Naive thymus-derived CD8-positive, alpha-beta T cell (primary cell): Measurements from ENCODE around the gene ALK. TPM values are rescaled to one million over a fixed set of nuclear protein-coding genes. Genes with fewer than 3 reads are reported as not detected.

Experiments used
- ATAC-seq, 2 donors: fragments of 150-1000 bp; cut with Tn5 transposase in 1 of 2; sonication (Bioruptor Pico), chemical (Tn5 transposase) in 1 of 2; 1 replicate in 1 of 2; 2 replicates in 1 of 2; pipeline ENCODE4 v1.10.0; 2021; ENCODE audit warnings: mild to moderate bottlenecking in 2 of 2, moderate library complexity in 2 of 2
- POLR2A ChIA-PET: fragments of 350-600 bp; sonication (Branson Sonifier 250); formaldehyde crosslinking; loops from one replicate; lab custom pipeline; 2021; ENCODE audit warnings: antibody characterized with exemption; lab: Charles Lee
- DNase-seq, 10 donors: peaks; one replicate each; pipeline versions ENCODE4 v3.0.0 to v3.0.0-alpha.2; 2020 to 2022
- H3K27ac Mint-ChIP-seq, 10 donors: one replicate each; pipeline ENCODE4 v1.8.0; 2020 to 2022; ENCODE audit warnings: mild to moderate bottlenecking in 10 of 10, mixed read lengths in 10 of 10, moderate library complexity in 4 of 10, inconsistent platforms in 1 of 10
- H3K27me3 Mint-ChIP-seq, 5 donors: one replicate each; pipeline ENCODE4 v1.8.0; 2021 to 2022; ENCODE audit warnings: mixed read lengths in 5 of 5
- H3K36me3 Mint-ChIP-seq, 3 donors: one replicate each; pipeline ENCODE4 v1.8.0; 2020 to 2022; ENCODE audit warnings: mixed read lengths in 3 of 3, mild to moderate bottlenecking in 2 of 3, inconsistent platforms in 1 of 3
- H3K4me1 Mint-ChIP-seq, 4 donors: one replicate each; pipeline ENCODE4 v1.8.0; 2021 to 2022; ENCODE audit warnings: mixed read lengths in 4 of 4
- H3K4me3 Mint-ChIP-seq, 10 donors: one replicate each; pipeline ENCODE4 v1.8.0; 2020 to 2022; ENCODE audit warnings: mild to moderate bottlenecking in 10 of 10, mixed read lengths in 10 of 10, moderate library complexity in 6 of 10, inconsistent platforms in 1 of 10
- H3K9me3 Mint-ChIP-seq, 9 donors: one replicate each; pipeline ENCODE4 v1.8.0; 2020 to 2022; ENCODE audit warnings: mixed read lengths in 9 of 9, mild to moderate bottlenecking in 3 of 9, inconsistent platforms in 1 of 9, moderate library complexity in 1 of 9
- polyA plus RNA-seq, 3 donors: library from polyadenylated mRNA; unstranded; fragments of 300-500 nt; fragmentation: Illumina TruSeq; gene quantifications; one replicate each; pipeline ENCODE4 v1.2.3, GENCODE V29; 2021
- total RNA-seq, 8 experiments: library from RNA in 2 of 8; stranded (reverse) in 2 of 8; gene quantifications; one replicate each; pipeline ENCODE4 v1.2.3 and lab custom pipeline; 2021 to 2026

ALK gene
- total and polyA plus RNA-seq, 5 experiments from 2014 or later, result 0.10 TPM; not detected in 4

DNA sequence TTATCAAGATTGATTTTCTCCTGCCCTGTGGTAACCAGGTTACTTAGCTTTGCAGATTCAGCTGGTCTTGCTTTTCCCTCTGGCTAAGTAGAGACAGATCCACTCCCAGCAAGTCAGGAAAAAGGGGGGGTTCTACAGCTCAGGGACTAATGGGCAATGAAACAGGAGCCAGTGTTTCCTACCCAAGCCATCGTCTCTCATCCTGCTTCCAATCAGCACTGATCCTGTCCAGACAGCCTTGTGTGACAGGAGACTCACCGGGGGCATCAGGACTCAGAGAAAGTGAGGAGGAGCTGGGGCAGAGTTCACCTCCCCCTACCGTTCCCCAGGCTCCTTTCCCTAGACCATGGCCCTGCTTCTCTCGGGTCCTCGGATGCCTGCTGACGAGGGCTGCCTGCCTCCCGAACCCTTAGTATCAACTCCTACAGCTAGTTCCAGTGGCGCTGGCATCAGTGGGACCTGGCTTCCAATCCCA, 307.6 kb downstream of the ALK start:
- Mint-ChIP-seq H3K27me3 (peaks cover 18 to 39% (median 27%) of the 10 kb centered on the region in 5 donors), H3K27ac (no peak overlapping the region), H3K4me1 (no peaks in the 10 kb centered on the region), H3K36me3 (no peaks in the 10 kb centered on the region), H3K4me3 (no peak overlapping the region), H3K9me3 (peaks cover 0 to 2% (median 0%) of the 10 kb centered on the region in 9 donors)
- POLR2A ChIA-PET, result no interaction called here
- DNase-seq (no peak), ATAC-seq (no peak)

DNA sequence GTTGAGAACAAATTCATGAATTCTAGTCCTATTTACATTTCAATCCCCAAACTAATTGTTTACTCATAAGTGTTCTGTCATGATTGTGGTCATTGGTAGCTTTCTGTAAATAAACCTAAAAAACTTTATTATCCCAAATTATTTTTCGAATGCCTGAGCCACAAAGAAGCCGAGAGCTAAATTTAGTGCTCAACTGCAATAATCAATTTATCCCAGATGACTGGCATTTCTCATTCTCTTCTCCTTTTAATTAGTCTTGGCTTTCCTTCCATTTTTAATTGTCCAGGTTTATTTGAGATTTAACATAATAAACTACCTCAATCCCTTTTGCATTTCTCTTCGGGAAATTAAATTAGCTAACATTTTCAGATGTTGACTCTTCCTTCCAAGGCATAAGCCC, 308.3 kb downstream of the ALK start:
- Mint-ChIP-seq H3K9me3 (peaks cover 0 to 2% (median 0%) of the 10 kb centered on the region in 9 donors), H3K27ac (no peak overlapping the region), H3K4me1 (no peaks in the 10 kb centered on the region), H3K4me3 (no peak overlapping the region), H3K36me3 (no peaks in the 10 kb centered on the region), H3K27me3 (peaks cover 18 to 44% (median 25%) of the 10 kb centered on the region in 5 donors)
- ATAC-seq (no peak), DNase-seq (no peak)
- POLR2A ChIA-PET, result no interaction called here

DNA sequence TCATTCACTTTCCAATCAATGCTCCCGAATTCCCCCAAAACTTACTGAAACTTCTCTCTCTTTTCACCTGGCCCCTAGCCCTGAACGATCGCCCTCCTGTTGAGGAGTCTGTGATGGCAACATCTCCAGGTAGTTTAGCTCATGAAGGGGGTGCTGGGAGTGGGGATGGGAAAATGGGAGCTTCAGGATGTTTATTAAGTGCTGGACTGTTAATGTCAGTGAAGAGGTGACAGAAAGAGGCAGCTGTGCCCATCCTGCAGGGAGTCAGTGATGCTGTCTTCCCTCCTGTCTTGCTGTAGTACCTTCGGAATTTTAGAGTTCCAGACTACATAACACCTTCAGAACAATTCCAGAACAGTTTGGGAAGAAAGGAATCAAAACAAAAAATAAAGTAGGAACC, 308.8 kb downstream of the ALK start:
- H3K27ac Mint-ChIP-seq, result no peak overlapping the region
- ATAC-seq (no peak), DNase-seq (no peak)
- no peaks in the 10 kb centered on the region for H3K4me1 Mint-ChIP-seq
- peaks cover 0 to 2% (median 0%) of the 10 kb centered on the region in 9 donors for H3K9me3 Mint-ChIP-seq
- POLR2A ChIA-PET, result no interaction called here
- no peaks in the 10 kb centered on the region for H3K36me3 Mint-ChIP-seq
- H3K27me3 Mint-ChIP-seq, result peaks cover 18 to 49% (median 24%) of the 10 kb centered on the region in 5 donors
- no peak overlapping the region for H3K4me3 Mint-ChIP-seq

DNA sequence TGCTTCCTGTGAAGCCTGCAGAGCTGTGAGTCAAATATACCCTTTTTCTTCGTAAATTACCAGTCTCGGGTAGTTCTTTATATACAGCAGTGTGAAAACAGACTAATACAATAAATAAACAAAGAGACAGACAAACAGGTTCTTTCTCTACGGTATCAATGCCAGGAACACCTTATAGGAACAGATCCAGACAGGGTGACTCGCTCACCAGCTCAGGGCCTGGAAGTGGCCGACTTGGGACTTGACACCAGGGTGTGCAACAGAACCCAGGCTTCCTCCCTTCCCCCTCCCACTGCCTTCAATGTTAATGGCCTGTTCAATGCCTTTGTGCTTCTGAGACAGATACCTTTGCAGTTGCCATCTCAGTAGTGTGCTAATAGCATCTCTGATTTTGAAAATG, 309.5 kb downstream of the ALK start:
- Mint-ChIP-seq H3K9me3 (peaks cover 0 to 2% (median 0%) of the 10 kb centered on the region in 9 donors), H3K27ac (no peak overlapping the region), H3K36me3 (no peaks in the 10 kb centered on the region), H3K4me3 (no peak overlapping the region), H3K27me3 (peaks cover 18 to 49% (median 22%) of the 10 kb centered on the region in 5 donors), H3K4me1 (no peaks in the 10 kb centered on the region)
- no peak for ATAC-seq
- POLR2A ChIA-PET, result no interaction called here
- DNase-seq, result no peak

DNA sequence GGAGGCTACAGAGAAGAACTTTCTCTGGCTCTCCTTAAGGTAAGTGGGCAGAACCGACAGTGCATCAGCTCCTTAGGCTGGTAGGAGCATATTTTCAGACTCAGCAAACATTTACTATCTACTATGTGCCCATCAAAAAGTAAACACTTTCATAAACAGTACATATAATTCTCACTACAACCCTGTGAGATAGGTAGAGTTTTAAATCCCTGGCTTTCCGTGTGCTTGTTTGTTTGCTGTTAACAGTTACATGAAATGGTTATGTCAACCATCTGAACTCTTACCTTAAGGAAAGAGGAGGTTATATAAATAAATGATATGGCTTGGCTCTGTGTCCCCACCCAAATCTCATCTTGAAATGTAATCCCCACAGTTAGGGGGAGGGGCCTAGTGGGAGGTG, 310.1 kb downstream of the ALK start:
- Mint-ChIP-seq H3K9me3 (peaks cover 0 to 2% (median 0%) of the 10 kb centered on the region in 9 donors), H3K36me3 (no peaks in the 10 kb centered on the region), H3K27me3 (peaks cover 18 to 49% (median 22%) of the 10 kb centered on the region in 5 donors), H3K4me3 (no peak overlapping the region), H3K27ac (no peak overlapping the region), H3K4me1 (no peaks in the 10 kb centered on the region)
- POLR2A ChIA-PET, result no interaction called here
- no peak for DNase-seq
- no peak for ATAC-seq

DNA sequence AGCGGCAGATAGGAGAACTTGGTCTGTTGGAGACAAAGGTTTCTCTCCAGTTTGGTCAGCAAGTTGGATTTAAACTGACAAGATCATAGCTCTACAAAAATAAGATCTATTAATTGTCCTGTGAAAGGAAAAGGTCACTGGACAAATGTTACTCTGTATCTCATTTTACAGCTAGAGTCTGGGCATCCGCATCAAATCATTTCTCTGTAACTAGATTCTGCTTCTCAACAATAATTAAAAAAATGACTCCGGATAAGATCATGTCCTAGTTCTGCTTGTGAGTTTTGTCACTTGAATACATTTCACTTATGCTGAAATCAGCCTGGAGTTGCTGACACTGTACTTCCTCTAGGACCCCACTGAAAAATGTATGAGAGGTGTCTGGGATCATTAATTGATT, 310.8 kb downstream of the ALK start:
- no peaks in the 10 kb centered on the region for H3K4me1 Mint-ChIP-seq
- H3K36me3 Mint-ChIP-seq, result no peaks in the 10 kb centered on the region
- H3K9me3 Mint-ChIP-seq, result peaks cover 0 to 2% (median 0%) of the 10 kb centered on the region in 9 donors
- no peak overlapping the region for H3K4me3 Mint-ChIP-seq
- peaks cover 18 to 42% (median 22%) of the 10 kb centered on the region in 5 donors for H3K27me3 Mint-ChIP-seq
- POLR2A ChIA-PET, result no interaction called here
- no peak overlapping the region for H3K27ac Mint-ChIP-seq
- DNase-seq (no peak), ATAC-seq (no peak)

DNA sequence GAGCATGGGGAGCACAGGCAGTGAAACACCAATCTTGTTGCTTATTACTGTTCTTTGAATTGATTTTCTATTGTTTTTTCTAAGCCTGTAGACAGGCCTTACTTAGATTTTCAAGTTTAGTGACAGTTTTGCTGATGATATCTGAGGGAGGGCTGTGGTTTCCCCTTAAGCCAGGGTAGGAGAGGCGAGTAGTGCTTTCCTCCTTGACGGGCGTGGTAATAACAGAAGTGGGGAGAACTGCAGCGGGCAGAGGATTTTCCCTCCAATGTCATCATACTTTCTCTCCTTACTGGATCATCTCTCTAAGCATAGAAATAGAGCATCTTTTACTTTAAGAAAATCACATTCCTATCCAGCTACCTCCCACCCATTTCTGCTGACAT, 314.4 kb downstream of the ALK start:
- H3K9me3 Mint-ChIP-seq, result no peaks in the 10 kb centered on the region
- DNase-seq (no peak), ATAC-seq (no peak)
- no peaks in the 10 kb centered on the region for H3K4me1 Mint-ChIP-seq
- no peaks in the 10 kb centered on the region for H3K36me3 Mint-ChIP-seq
- peaks cover under 1 to 14% (median 3%) of the 10 kb centered on the region in 5 donors for H3K27me3 Mint-ChIP-seq
- H3K27ac Mint-ChIP-seq, result no peak overlapping the region
- POLR2A ChIA-PET, result no interaction called here
- no peak overlapping the region for H3K4me3 Mint-ChIP-seq

DNA sequence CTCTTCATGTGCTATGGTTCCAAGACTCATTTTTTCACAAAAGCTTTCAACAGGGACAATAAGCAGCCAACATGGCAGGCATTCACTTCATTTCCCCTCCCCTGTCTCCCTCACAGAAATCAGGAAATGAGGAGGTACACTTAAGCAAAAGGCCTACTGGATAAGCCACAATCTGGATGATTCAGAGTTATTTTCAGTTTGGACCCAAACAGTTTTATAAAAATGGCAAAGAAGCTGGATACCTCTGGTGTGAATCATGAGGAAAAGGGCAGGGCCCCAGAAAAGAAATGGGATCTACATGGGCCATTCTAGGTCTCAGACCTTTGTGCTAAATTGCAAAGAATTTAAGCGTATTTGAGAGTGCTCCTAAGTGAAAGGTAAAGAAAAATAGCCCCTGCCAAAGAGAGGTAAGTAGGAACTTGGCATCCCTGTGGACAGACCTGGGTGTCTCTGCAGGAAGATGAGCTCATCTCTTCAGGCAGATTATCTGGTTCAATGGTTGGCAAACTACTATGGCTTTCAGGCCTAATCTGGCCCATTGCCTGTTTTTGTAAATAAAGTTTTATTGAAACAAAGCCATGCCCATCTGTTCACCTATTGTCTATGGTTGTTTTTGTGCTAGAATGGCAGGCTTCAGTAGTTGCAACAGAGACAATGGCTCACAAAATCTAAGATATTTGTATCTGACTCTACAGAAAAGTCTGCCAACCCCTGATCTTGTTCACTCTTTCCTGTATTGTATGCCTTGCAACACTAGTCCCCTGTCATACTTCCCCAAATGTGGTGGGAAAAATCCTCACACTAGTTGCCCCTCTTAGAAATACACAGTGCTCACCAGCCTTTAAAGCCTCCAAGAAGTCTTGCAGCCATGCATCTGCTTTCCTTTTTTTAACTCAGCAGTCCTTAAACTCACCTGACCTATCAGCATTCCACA, 315.0 kb downstream of the ALK start:
- Mint-ChIP-seq H3K27ac (no peak overlapping the region), H3K27me3 (peaks cover 0 to 12% (median 2%) of the 10 kb centered on the region in 5 donors), H3K4me3 (no peak overlapping the region), H3K36me3 (no peaks in the 10 kb centered on the region), H3K9me3 (no peaks in the 10 kb centered on the region), H3K4me1 (no peaks in the 10 kb centered on the region)
- DNase-seq (no peak), ATAC-seq (no peak)
- POLR2A ChIA-PET, result no interaction called here

DNA sequence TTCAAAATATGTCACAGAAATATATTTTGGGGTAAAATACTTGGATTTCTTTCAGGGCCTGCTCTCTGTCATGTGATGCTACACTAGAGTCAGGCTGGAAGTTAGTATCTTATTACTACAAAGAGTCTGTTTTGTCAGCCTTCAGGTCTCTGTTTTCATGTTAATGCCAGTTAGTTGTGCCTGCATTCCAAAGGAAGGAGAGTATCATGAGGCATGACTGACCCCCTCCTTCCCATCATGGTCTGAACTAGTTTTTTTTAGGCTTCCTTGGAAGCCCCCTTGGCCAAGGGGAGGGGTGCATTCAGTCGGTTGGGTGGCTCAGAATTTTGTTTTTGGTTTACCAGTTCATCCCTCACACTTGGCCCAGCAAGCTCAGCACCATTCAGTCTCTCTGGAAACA, 318.0 kb downstream of the ALK start:
- ATAC-seq, result no peak
- Mint-ChIP-seq H3K27ac (no peak overlapping the region), H3K36me3 (no peaks in the 10 kb centered on the region), H3K4me1 (no peaks in the 10 kb centered on the region), H3K27me3 (peaks cover 0 to 8% (median 0%) of the 10 kb centered on the region in 5 donors), H3K4me3 (no peak overlapping the region), H3K9me3 (no peaks in the 10 kb centered on the region)
- POLR2A ChIA-PET, result no interaction called here
- DNase-seq, result no peak

DNA sequence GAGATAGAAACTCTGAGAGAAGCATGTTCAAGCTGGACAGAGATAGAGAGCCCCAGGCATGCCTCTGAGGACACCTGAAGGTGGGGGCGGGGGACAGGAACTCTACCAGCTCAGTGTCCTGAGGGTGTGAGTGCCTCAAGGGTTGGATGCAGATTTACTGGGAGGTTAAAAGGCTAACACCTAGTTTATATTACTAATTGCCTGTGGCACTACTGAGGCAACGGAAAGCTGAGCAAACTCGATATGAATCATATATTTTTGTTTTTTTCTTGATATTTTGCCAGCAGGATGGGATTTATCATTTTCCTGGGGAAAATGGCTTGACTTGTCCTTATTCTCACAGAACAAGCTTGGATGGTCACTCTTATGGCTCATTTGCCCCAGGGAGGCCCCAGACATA, 319.5 kb downstream of the ALK start:
- Mint-ChIP-seq H3K4me3 (no peak overlapping the region), H3K36me3 (no peaks in the 10 kb centered on the region), H3K27me3 (peaks cover 0 to 9% (median 0%) of the 10 kb centered on the region in 5 donors), H3K4me1 (no peaks in the 10 kb centered on the region), H3K9me3 (no peaks in the 10 kb centered on the region), H3K27ac (no peak overlapping the region)
- POLR2A ChIA-PET, result no interaction called here
- ATAC-seq, result no peak
- DNase-seq, result no peak

DNA sequence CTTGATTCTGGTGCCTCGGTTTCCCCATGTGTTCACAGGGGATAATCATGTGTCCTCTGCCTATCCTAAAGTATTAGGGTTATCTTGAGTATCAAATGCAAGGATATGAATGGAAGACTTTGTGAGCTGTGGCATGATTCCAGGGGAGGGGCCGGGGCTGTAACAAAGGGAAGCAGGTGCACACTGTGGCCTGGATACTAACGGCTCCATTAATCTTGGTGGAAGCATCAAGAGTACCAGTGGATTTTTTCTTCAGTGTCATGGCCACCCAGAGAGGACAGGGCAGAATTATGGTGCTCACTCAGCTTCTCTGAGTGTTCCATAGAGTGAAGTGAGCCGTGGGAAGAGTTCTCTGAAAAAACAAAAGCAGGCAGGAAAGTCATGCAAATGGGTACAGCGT, 320.1 kb downstream of the ALK start:
- Mint-ChIP-seq H3K27me3 (peaks cover 0 to 11% (median under 1%) of the 10 kb centered on the region in 5 donors), H3K4me1 (no peaks in the 10 kb centered on the region), H3K36me3 (no peaks in the 10 kb centered on the region), H3K27ac (no peak overlapping the region), H3K9me3 (no peaks in the 10 kb centered on the region), H3K4me3 (no peak overlapping the region)
- DNase-seq (no peak), ATAC-seq (no peak)
- POLR2A ChIA-PET, result no interaction called here

DNA sequence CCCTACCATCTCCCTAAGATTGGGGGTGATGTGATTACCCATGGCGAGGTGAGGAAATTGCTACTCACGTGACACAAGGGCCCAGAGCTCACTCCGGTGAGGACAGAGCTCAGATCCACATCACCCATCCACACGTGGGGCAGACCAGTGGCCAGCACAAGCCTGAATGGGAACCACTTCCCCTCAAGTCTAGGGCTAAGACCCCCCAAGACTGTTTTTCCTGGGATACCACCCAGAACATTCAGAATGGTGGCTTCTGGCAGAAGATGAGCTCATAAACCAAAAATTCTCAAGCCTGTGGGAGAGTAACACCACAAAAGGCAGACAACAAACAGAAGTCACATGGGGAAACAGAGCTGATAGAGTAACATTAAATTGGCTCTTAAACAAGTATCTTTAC, 321.4 kb downstream of the ALK start:
- Mint-ChIP-seq H3K4me3 (no peak overlapping the region), H3K36me3 (no peaks in the 10 kb centered on the region), H3K27me3 (peaks cover 0 to 19% (median 2%) of the 10 kb centered on the region in 5 donors), H3K9me3 (no peaks in the 10 kb centered on the region), H3K4me1 (no peaks in the 10 kb centered on the region), H3K27ac (no peak overlapping the region)
- no peak for ATAC-seq
- POLR2A ChIA-PET, result no interaction called here
- no peak for DNase-seq

DNA sequence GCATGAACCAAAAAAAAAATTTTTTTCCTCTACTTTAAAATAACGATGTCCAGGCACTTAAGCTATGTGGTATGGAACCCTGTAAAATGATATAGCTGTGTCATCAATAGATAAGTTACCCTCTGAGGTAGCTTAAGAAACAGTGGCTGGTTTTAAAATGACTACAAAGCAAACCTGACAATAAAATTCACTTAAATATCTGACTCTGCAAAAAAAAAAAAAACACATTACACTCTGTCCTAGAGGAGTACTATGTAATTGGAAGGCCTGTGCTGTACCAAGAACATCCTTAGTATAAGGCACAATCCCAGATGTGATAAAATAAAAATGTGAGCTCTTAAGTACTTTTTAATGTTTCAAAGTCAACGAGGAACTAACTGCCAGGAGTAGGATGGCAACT, 322.4 kb downstream of the ALK start:
- H3K27ac Mint-ChIP-seq, result no peak overlapping the region
- H3K9me3 Mint-ChIP-seq, result no peaks in the 10 kb centered on the region
- H3K27me3 Mint-ChIP-seq, result peaks cover 0 to 19% (median 2%) of the 10 kb centered on the region in 5 donors
- no peak overlapping the region for H3K4me3 Mint-ChIP-seq
- no peaks in the 10 kb centered on the region for H3K4me1 Mint-ChIP-seq
- no peak for DNase-seq
- POLR2A ChIA-PET, result no interaction called here
- no peaks in the 10 kb centered on the region for H3K36me3 Mint-ChIP-seq
- ATAC-seq, result no peak
